ENCODE measurements around the gene TGFBR1. TPM values are rescaled to one million over a fixed set of nuclear protein-coding genes. Genes with fewer than 3 reads are reported as not detected.

The TGFBR1 gene
- total and polyA plus RNA-seq, 2 donors (not counting 3 experiments of a cell fraction or from before 2014, with no cell fraction given): 5.8 to 18.6 TPM

GRCh38 chr9:99118782-99119466 is 14.0 kb downstream of the TGFBR1 start:
- FAIRE-seq (no peak), DNase-seq (ENCODE audit: low read depth, low spot score) (no peak)
- Histone ChIP-seq H3K9me3 (replicated peaks; ENCODE audit: control insufficient read depth, insufficient read depth, low read length) (no peaks in the 10 kb centered on the region), H3K79me2 (ENCODE audit: control insufficient read depth, insufficient read depth, low read length) (no peaks in the 10 kb centered on the region), H3K36me3 (ENCODE audit: control insufficient read depth in 2 of 2, extremely low read depth in 1 of 2, insufficient read depth in 2 of 2, low read length in 2 of 2) (no peaks in the 10 kb centered on the region), H3K4me1 (ENCODE audit: control insufficient read depth, extremely low read depth, insufficient read depth, low read length) (no peaks in the 10 kb centered on the region), H3K4me3 (replicated peaks in 1 of 3; ENCODE audit: insufficient read depth in 1 of 3, low read depth in 1 of 3, low read length in 3 of 3) (no peak overlapping the region), H3K9me1 (replicated peaks; ENCODE audit: control insufficient read depth, extremely low read depth, insufficient read depth, low read length) (no peaks in the 10 kb centered on the region), H3K27me3 (ENCODE audit: control insufficient read depth in 2 of 2, insufficient read depth in 2 of 2, low read length in 2 of 2) (no peaks in the 10 kb centered on the region), H4K20me1 (replicated peaks; ENCODE audit: control insufficient read depth, extremely low read depth, insufficient read depth, low read length) (peaks cover 7% of the 10 kb centered on the region), H3K4me2 (ENCODE audit: insufficient read depth, low read length) (no peak overlapping the region), H3K27ac (ENCODE audit: insufficient read depth, low read depth, low read length) (no peak overlapping the region), H3K9ac (replicated peaks; ENCODE audit: extremely low read depth, insufficient read depth, low read length) (no peak overlapping the region), H2AFZ (ENCODE audit: low read depth, low read length) (no peak overlapping the region)
- POLR2A ChIA-PET: no interaction called here
- dilution Hi-C loops (cut with MboI; ENCODE audit: extremely low pct_ligation_motif_present, low sequenced_read_pairs) (no loop called here), intact Hi-C loops (cut with micrococcal nuclease) (no loop called here)
- BruUV-seq (replicated peaks): no TSS peak
- CTCF ChIA-PET: no interaction called here
- TF ChIP-seq EZH2 (IDR thresholded peaks at IDR 0.05; ENCODE audit: borderline replicate concordance, low read depth, low read length, severe bottlenecking): no peak
- no peak for TF ChIP-seq JUN (IDR thresholded peaks at IDR 0.05; ENCODE audit: borderline replicate concordance, insufficient read depth, insufficient read length, low read depth)
- TF ChIP-seq FOS (IDR thresholded peaks at IDR 0.05; ENCODE audit: borderline replicate concordance, insufficient read depth, low read length): no peak
- no peak for TF ChIP-seq POLR2A (IDR thresholded peaks at IDR 0.05; ENCODE audit: low read depth, low read length)
- TF ChIP-seq, protein P1, sequence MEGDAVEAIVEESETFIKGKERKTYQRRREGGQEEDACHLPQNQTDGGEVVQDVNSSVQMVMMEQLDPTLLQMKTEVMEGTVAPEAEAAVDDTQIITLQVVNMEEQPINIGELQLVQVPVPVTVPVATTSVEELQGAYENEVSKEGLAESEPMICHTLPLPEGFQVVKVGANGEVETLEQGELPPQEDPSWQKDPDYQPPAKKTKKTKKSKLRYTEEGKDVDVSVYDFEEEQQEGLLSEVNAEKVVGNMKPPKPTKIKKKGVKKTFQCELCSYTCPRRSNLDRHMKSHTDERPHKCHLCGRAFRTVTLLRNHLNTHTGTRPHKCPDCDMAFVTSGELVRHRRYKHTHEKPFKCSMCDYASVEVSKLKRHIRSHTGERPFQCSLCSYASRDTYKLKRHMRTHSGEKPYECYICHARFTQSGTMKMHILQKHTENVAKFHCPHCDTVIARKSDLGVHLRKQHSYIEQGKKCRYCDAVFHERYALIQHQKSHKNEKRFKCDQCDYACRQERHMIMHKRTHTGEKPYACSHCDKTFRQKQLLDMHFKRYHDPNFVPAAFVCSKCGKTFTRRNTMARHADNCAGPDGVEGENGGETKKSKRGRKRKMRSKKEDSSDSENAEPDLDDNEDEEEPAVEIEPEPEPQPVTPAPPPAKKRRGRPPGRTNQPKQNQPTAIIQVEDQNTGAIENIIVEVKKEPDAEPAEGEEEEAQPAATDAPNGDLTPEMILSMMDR (IDR thresholded peaks at IDR 0.05; ENCODE audit: extremely low read depth in 1 of 2, insufficient read depth in 1 of 2, low read depth in 1 of 2, low read length in 2 of 2): no peak
- TF ChIP-seq, protein P2, sequence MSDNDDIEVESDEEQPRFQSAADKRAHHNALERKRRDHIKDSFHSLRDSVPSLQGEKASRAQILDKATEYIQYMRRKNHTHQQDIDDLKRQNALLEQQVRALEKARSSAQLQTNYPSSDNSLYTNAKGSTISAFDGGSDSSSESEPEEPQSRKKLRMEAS (IDR thresholded peaks at IDR 0.05; ENCODE audit: insufficient read depth, insufficient read length): no peak
- TF ChIP-seq GATA2 (IDR thresholded peaks at IDR 0.05; ENCODE audit: insufficient read depth, insufficient read length, low read depth, low read length): no peak
- TF ChIP-seq POLR2AphosphoS5 (IDR thresholded peaks at IDR 0.05; ENCODE audit: insufficient read depth, low read depth, low read length): no peak
